HL-60 (cell line): Measurements from ENCODE around the gene FILIP1L.

ENCODE experiments used
- DNase-seq, 2 experiments: peaks; one replicate each; pipeline ENCODE4 v3.0.0-alpha.2; 2010 to 2020; ENCODE audit warnings: low read depth in 1 of 2, low spot score in 1 of 2
- H3K27ac ChIP-seq: fragments of 250-450 bp; sonication (Bioruptor Pico); replicated peaks from 2 replicates; pipeline ENCODE4 v1.5.1; 2020; ENCODE audit warnings: mild to moderate bottlenecking, moderate library complexity
- H3K27me3 ChIP-seq: fragments of 250-450 bp; sonication (Bioruptor Pico); 2 replicates; pipeline ENCODE4 v1.5.1; 2021; ENCODE audit warnings: mild to moderate bottlenecking, moderate library complexity; ENCODE audit not compliant: insufficient read depth, poor library complexity, severe bottlenecking
- H3K4me3 ChIP-seq: replicated peaks from 2 replicates; pipeline ENCODE4 v1.5.1; 2011; ENCODE audit warnings: mild to moderate bottlenecking, control low read depth, low read length; ENCODE audit not compliant: insufficient read depth
- GABPA ChIP-seq: IDR thresholded peaks from 2 replicates; pipeline ENCODE4 v1.6.1; 2012; ENCODE audit warnings: low read depth
- POLR2AphosphoS5 ChIP-seq: IDR thresholded peaks from 2 replicates; pipeline ENCODE4 v1.6.1; 2012; ENCODE audit warnings: low read depth
- SPI1 ChIP-seq: IDR thresholded peaks from 2 replicates; pipeline ENCODE4 v1.6.1; 2012; ENCODE audit warnings: low read depth, mild to moderate bottlenecking, borderline replicate concordance
- TF ChIP-seq, protein P1 (sequence below): IDR thresholded peaks from 2 replicates; pipeline ENCODE4 v1.6.1; 2012; ENCODE audit warnings: low read depth; ENCODE audit not compliant: insufficient replicate concordance
- TF ChIP-seq, protein P2 (sequence below): IDR thresholded peaks from one replicate; pipeline ENCODE4 v1.5.1; 2011; ENCODE audit warnings: low read length, control low read depth, inconsistent platforms; ENCODE audit not compliant: insufficient read depth

The FILIP1L gene

DNA sequence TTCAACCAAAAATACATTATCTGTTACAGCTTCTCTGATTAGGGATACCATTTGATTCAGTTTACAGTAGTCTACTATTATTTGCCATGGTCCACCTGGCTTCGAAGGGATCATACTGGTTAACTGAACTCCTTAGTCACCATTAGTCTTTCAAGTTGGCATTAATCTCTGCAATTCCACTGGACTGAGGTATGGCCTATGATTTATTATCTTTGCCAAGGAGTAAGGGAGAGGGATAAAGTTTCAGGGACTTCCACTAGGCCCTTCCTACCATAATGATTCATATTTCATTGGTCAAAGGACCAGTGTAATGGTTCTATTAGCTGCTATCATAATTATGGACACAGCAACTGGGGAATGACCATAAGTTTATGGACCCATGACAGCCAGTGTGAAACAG lies 303.9 kb downstream of the FILIP1L start:
- Histone ChIP-seq H3K27ac (no peak overlapping the region), H3K4me3 (no peak overlapping the region), H3K27me3 (no peaks in the 10 kb centered on the region)
- TF ChIP-seq, protein P1, sequence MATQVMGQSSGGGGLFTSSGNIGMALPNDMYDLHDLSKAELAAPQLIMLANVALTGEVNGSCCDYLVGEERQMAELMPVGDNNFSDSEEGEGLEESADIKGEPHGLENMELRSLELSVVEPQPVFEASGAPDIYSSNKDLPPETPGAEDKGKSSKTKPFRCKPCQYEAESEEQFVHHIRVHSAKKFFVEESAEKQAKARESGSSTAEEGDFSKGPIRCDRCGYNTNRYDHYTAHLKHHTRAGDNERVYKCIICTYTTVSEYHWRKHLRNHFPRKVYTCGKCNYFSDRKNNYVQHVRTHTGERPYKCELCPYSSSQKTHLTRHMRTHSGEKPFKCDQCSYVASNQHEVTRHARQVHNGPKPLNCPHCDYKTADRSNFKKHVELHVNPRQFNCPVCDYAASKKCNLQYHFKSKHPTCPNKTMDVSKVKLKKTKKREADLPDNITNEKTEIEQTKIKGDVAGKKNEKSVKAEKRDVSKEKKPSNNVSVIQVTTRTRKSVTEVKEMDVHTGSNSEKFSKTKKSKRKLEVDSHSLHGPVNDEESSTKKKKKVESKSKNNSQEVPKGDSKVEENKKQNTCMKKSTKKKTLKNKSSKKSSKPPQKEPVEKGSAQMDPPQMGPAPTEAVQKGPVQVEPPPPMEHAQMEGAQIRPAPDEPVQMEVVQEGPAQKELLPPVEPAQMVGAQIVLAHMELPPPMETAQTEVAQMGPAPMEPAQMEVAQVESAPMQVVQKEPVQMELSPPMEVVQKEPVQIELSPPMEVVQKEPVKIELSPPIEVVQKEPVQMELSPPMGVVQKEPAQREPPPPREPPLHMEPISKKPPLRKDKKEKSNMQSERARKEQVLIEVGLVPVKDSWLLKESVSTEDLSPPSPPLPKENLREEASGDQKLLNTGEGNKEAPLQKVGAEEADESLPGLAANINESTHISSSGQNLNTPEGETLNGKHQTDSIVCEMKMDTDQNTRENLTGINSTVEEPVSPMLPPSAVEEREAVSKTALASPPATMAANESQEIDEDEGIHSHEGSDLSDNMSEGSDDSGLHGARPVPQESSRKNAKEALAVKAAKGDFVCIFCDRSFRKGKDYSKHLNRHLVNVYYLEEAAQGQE, result no peak
- TF ChIP-seq GABPA, result no peak
- TF ChIP-seq SPI1, result no peak
- no peak for TF ChIP-seq POLR2AphosphoS5
- TF ChIP-seq, protein P2, sequence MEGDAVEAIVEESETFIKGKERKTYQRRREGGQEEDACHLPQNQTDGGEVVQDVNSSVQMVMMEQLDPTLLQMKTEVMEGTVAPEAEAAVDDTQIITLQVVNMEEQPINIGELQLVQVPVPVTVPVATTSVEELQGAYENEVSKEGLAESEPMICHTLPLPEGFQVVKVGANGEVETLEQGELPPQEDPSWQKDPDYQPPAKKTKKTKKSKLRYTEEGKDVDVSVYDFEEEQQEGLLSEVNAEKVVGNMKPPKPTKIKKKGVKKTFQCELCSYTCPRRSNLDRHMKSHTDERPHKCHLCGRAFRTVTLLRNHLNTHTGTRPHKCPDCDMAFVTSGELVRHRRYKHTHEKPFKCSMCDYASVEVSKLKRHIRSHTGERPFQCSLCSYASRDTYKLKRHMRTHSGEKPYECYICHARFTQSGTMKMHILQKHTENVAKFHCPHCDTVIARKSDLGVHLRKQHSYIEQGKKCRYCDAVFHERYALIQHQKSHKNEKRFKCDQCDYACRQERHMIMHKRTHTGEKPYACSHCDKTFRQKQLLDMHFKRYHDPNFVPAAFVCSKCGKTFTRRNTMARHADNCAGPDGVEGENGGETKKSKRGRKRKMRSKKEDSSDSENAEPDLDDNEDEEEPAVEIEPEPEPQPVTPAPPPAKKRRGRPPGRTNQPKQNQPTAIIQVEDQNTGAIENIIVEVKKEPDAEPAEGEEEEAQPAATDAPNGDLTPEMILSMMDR, result no peak
- DNase-seq, result no peak

DNA sequence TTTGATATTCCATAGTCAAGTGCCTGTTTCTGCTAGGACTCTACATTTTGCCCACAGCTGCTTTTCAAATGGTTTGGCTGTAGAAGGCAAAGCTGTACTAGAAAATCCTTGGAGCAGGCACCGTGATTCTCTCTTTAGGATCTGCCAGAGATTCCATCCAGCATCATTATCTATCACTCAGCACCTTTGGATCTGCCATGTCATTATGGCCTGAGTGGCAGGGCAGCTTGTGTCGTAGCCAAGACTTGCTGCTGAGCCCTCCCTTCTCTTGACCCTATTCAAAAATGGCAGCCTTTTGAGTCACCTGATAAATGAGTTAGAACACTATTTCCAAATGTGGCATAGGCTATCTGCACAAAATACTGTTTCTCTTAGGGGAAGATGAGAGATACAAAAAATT lies 304.7 kb downstream of the FILIP1L start:
- no peak for TF ChIP-seq SPI1
- TF ChIP-seq GABPA, result no peak
- TF ChIP-seq, protein P1, result no peak
- TF ChIP-seq, protein P2, result no peak
- TF ChIP-seq POLR2AphosphoS5, result no peak
- no peak overlapping the region for H3K27ac ChIP-seq
- DNase-seq, result no peak
- no peaks in the 10 kb centered on the region for H3K27me3 ChIP-seq
- no peak overlapping the region for H3K4me3 ChIP-seq

DNA sequence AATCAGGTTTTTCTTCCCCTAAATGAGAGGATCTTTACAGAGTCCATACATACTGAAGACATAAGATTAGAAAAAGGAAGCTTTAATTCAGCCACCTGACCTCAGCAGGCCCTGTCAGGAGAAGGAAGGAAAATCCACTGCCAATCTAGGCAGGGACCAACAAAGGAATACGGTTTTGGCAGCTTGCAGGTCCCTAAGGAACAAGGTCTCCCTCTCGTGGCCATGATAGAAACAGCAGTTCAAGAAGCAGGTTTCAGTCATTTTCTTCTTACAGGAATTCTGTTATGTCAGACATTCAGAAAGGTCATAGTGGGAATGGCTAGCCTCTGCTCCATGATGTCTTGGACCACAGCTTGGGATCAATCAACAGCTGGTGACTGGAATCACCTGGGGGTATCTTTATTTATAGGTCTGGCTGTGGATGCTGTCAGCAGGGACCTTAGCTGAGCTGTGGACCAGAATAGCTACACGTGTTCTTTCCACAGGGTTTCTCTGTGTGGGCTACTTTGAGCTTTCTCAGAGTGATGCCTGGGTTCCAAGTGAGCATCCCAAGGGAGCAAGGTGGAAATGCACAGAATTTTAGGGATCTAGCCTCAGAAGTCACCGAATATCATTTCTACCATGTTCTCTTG lies 306.0 kb downstream of the FILIP1L start:
- Histone ChIP-seq H3K27ac (no peak overlapping the region), H3K27me3 (no peaks in the 10 kb centered on the region), H3K4me3 (no peak overlapping the region)
- no peak for TF ChIP-seq GABPA
- TF ChIP-seq, protein P1, result no peak
- TF ChIP-seq, protein P2, result peak; percentile 90
- no peak for TF ChIP-seq POLR2AphosphoS5
- no peak for TF ChIP-seq SPI1
- DNase-seq, result peak; percentile 42 to 60
